Endothelial cell of umbilical vein (primary cell): ENCODE measurements around the gene CHID1. TPM values are rescaled to one million over a fixed set of nuclear protein-coding genes. Genes with fewer than 3 reads are reported as not detected.

ENCODE experiments used
- BruUV-seq: library from RNA; stranded (reverse); fragments of 400-500 nt; replicated peaks from 2 replicates; lab custom pipeline; 2021; lab: Mats Ljungman, UMichigan
- CTCF ChIA-PET: fragments of 300-600, 350-600 bp; sonication (Branson Sonifier 250); formaldehyde crosslinking; loops from one replicate; lab custom pipeline; 2021; ENCODE audit warnings: antibody characterized with exemption, inconsistent platforms; lab: Charles Lee
- POLR2A ChIA-PET: fragments of 300-600, 350-600 bp; sonication (Branson Sonifier 250); formaldehyde crosslinking; loops from one replicate; lab custom pipeline; 2021; ENCODE audit warnings: antibody characterized with exemption, inconsistent platforms; lab: Charles Lee
- DNase-seq: peaks from one replicate; pipeline ENCODE4 v3.0.0-alpha.2; 2011; ENCODE audit warnings: low read depth, low spot score
- FAIRE-seq: peaks from 2 replicates; lab custom pipeline; 2011; peaks lifted over from hg19 to GRCh38; lab: Jason Lieb, UNC
- H2AFZ ChIP-seq: 2 replicates; pipeline ENCODE4 v1.6.0; 2012; ENCODE audit warnings: low read depth, low read length, control low read depth, inconsistent platforms
- H3K27ac ChIP-seq: 2 replicates; pipeline ENCODE4 v1.5.1; 2011; ENCODE audit warnings: low read depth, mild to moderate bottlenecking, control low read depth, low read length, moderate library complexity; ENCODE audit not compliant: insufficient read depth
- H3K27me3 ChIP-seq, 2 experiments: 2 replicates each; pipeline versions ENCODE4 v1.6.0 to v1.6.1; 2011; ENCODE audit warnings: low read length in 2 of 2, mixed read lengths in 1 of 2; ENCODE audit not compliant: control insufficient read depth in 2 of 2, insufficient read depth in 2 of 2
- H3K36me3 ChIP-seq, 2 experiments: 2 replicates in 1 of 2; 3 replicates in 1 of 2; pipeline ENCODE4 v1.5.1; 2011; ENCODE audit warnings: low read length in 2 of 2, mild to moderate bottlenecking in 1 of 2, moderate library complexity in 1 of 2; ENCODE audit not compliant: control insufficient read depth in 2 of 2, insufficient read depth in 2 of 2; ENCODE audit errors: extremely low read depth in 1 of 2
- H3K4me1 ChIP-seq: 3 replicates; pipeline ENCODE4 v1.5.1; 2011; ENCODE audit warnings: mild to moderate bottlenecking, low read length; ENCODE audit not compliant: control insufficient read depth, insufficient read depth; ENCODE audit errors: extremely low read depth
- H3K4me2 ChIP-seq: 2 replicates; pipeline ENCODE4 v1.6.1; 2011; ENCODE audit warnings: low read length, control low read depth, mixed read lengths; ENCODE audit not compliant: insufficient read depth
- H3K4me3 ChIP-seq, 3 experiments: fragments of 200-600 bp in 1 of 3; sonication (generic), shearing (Covaris generic) in 1 of 3; replicated peaks in 1 of 3; 2 replicates each; pipeline ENCODE4 v1.5.1; 2011 to 2016; ENCODE audit warnings: control low read depth in 3 of 3, low read length in 3 of 3, mild to moderate bottlenecking in 2 of 3, inconsistent platforms in 1 of 3, low read depth in 1 of 3, moderate library complexity in 1 of 3; ENCODE audit not compliant: insufficient read depth in 1 of 3
- H3K79me2 ChIP-seq: 2 replicates; pipeline ENCODE4 v1.6.0; 2012; ENCODE audit warnings: low read length, inconsistent platforms; ENCODE audit not compliant: control insufficient read depth, insufficient read depth
- H3K9ac ChIP-seq: replicated peaks from 2 replicates; pipeline ENCODE3; 2011; ENCODE audit warnings: low read length, control low read depth; ENCODE audit not compliant: insufficient read depth; ENCODE audit errors: extremely low read depth
- H3K9me1 ChIP-seq: replicated peaks from 3 replicates; pipeline ENCODE4 v1.6.0; 2011; ENCODE audit warnings: mild to moderate bottlenecking, low read length; ENCODE audit not compliant: control insufficient read depth, insufficient read depth; ENCODE audit errors: extremely low read depth
- H3K9me3 ChIP-seq: replicated peaks from 2 replicates; pipeline ENCODE4 v1.5.1; 2012; ENCODE audit warnings: low read length, inconsistent platforms; ENCODE audit not compliant: control insufficient read depth, insufficient read depth
- H4K20me1 ChIP-seq: replicated peaks from 2 replicates; pipeline ENCODE3; 2011; ENCODE audit warnings: mild to moderate bottlenecking, low read length; ENCODE audit not compliant: control insufficient read depth, insufficient read depth; ENCODE audit errors: extremely low read depth
- CTCF ChIP-seq, 2 donors: IDR thresholded peaks; 1 replicate in 1 of 2; 2 replicates in 1 of 2; pipeline ENCODE4 v1.5.1; 2011; ENCODE audit warnings: low read length in 2 of 2, mild to moderate bottlenecking in 2 of 2, moderate library complexity in 2 of 2, control low read depth in 1 of 2, inconsistent platforms in 1 of 2, low read depth in 1 of 2; ENCODE audit not compliant: insufficient read depth in 1 of 2; ENCODE audit errors: extremely low read depth in 1 of 2
- EZH2 ChIP-seq: IDR thresholded peaks from 2 replicates; pipeline ENCODE4 v1.6.1; 2012; ENCODE audit warnings: borderline replicate concordance, low read depth, mild to moderate bottlenecking, moderate library complexity, low read length, inconsistent platforms; ENCODE audit not compliant: severe bottlenecking
- FOS ChIP-seq: IDR thresholded peaks from 2 replicates; pipeline ENCODE4 v1.6.1; 2011; ENCODE audit warnings: mild to moderate bottlenecking, low read length, moderate library complexity, borderline replicate concordance; ENCODE audit not compliant: insufficient read depth
- GATA2 ChIP-seq: IDR thresholded peaks from 2 replicates; pipeline ENCODE4 v1.7.0; 2011; ENCODE audit warnings: low read depth, mild to moderate bottlenecking, moderate library complexity, mixed read lengths, low read length; ENCODE audit not compliant: insufficient read length, insufficient read depth
- JUN ChIP-seq: IDR thresholded peaks from 2 replicates; pipeline ENCODE4 v1.6.1; 2011; ENCODE audit warnings: borderline replicate concordance, low read depth; ENCODE audit not compliant: insufficient read length, insufficient read depth
- MAX ChIP-seq: IDR thresholded peaks from 2 replicates; pipeline ENCODE4 v1.6.1; 2011; ENCODE audit not compliant: insufficient read depth, insufficient read length
- MYC ChIP-seq: IDR thresholded peaks from one replicate; pipeline ENCODE4 v1.6.1; 2011; ENCODE audit warnings: mild to moderate bottlenecking, low read depth, low read length
- POLR2A ChIP-seq: IDR thresholded peaks from 2 replicates; pipeline ENCODE4 v1.6.1; 2012; ENCODE audit warnings: low read depth, mild to moderate bottlenecking, control low read depth, low read length
- POLR2AphosphoS5 ChIP-seq: IDR thresholded peaks from 2 replicates; pipeline ENCODE4 v1.6.1; 2012; ENCODE audit warnings: low read depth, mild to moderate bottlenecking, control low read depth, low read length, moderate library complexity; ENCODE audit not compliant: insufficient read depth
- dilution Hi-C: fragments of 300-500 bp; cut with MboI; formaldehyde crosslinking; loops from one replicate; pipeline ENCODE4 v1.15.0; 2019; ENCODE audit warnings: low sequenced_read_pairs; ENCODE audit not compliant: extremely low pct_ligation_motif_present
- intact Hi-C: fragments of 100-400 bp; cut with micrococcal nuclease; formaldehyde crosslinking; loops from one replicate; pipeline ENCODE4 v1.10.0; 2022
- polyA plus RNA-seq, 4 experiments: library from polyadenylated mRNA; depleted of rRNA in 3 of 4; stranded (reverse) in 3 of 4; unstranded in 1 of 4; fragments of >200 nt; gene quantifications; 2 replicates each; pipeline versions ENCODE4 v1.2.1 to v1.2.3, GENCODE V29; 2011 to 2012; ENCODE audit warnings: missing spikeins in 1 of 4
- total RNA-seq: library from RNA; stranded (reverse); gene quantifications from 2 replicates; pipeline ENCODE4 v1.2.3, GENCODE V29; 2021

CHID1 gene
- total and polyA plus RNA-seq, 2 donors (not counting 3 experiments of a cell fraction or from before 2014, with no cell fraction given), result 89.8 to 107 TPM

GRCh38 chr11:914204-914603, 3.6 kb upstream of the CHID1 start:
- no peak overlapping the region for H2AFZ ChIP-seq
- no TSS peak for BruUV-seq
- H3K27ac ChIP-seq, result no peak overlapping the region
- no peaks in the 10 kb centered on the region for H4K20me1 ChIP-seq
- POLR2A ChIA-PET, result no interaction called here
- CTCF ChIA-PET, result no interaction called here
- no peak for DNase-seq
- H3K9me3 ChIP-seq, result no peaks in the 10 kb centered on the region
- no peak for TF ChIP-seq EZH2
- TF ChIP-seq JUN, result no peak
- TF ChIP-seq MAX, result no peak
- TF ChIP-seq FOS, result no peak
- no peak for TF ChIP-seq POLR2A
- TF ChIP-seq CTCF (IDR thresholded peaks at IDR 0.05; ENCODE audit: extremely low read depth in 1 of 2, insufficient read depth in 1 of 2, low read depth in 1 of 2, low read length in 2 of 2), result no peak
- TF ChIP-seq POLR2AphosphoS5, result no peak
- TF ChIP-seq GATA2, result no peak
- TF ChIP-seq MYC, result no peak
- H3K79me2 ChIP-seq, result peaks cover 12% of the 10 kb centered on the region
- H3K27me3 ChIP-seq, result no peaks in the 10 kb centered on the region
- intact Hi-C loops, result loop anchor here (5.0 kb wide), 1 partner anchor 138 kb away; no protein-coding TSS in a partner anchor
- H3K4me1 ChIP-seq, result peaks cover 8% of the 10 kb centered on the region
- no peak overlapping the region for H3K9ac ChIP-seq
- FAIRE-seq, result no peak
- no peak overlapping the region for H3K4me2 ChIP-seq
- H3K9me1 ChIP-seq, result no peaks in the 10 kb centered on the region
- no peak overlapping the region for H3K4me3 ChIP-seq
- no peaks in the 10 kb centered on the region for H3K36me3 ChIP-seq
- dilution Hi-C loops, result no loop called here
